Body of pancreas (tissue), 4 donors: ENCODE measurements around the gene IMPG2. TPM values are rescaled to one million over a fixed set of nuclear protein-coding genes. Genes with fewer than 3 reads are reported as not detected.

Experiments
- ATAC-seq: fragments of 150-250 bp; one replicate; pipeline ENCODE4 v1.9.1; 2016
- DNase-seq, 4 donors: peaks; one replicate each; pipeline ENCODE4 v3.0.0-alpha.2; 2019
- H3K27ac ChIP-seq, 4 donors: fragments of 200-600 bp; sonication (generic); 1 replicate in 3 of 4; 2 replicates in 1 of 4; pipeline versions ENCODE4 v1.5.1 to v1.6.1; 2016 to 2019; ENCODE audit warnings: mild to moderate bottlenecking in 1 of 4, mixed read lengths in 1 of 4, moderate library complexity in 1 of 4
- H3K27me3 ChIP-seq, 2 donors: fragments of 200-600 bp; sonication (generic); one replicate each; pipeline ENCODE4 v1.6.0; 2016; ENCODE audit warnings: mild to moderate bottlenecking in 1 of 2
- H3K36me3 ChIP-seq, 2 donors: fragments of 200-600 bp; sonication (generic); replicated peaks in 1 of 2; 2 replicates each; pipeline ENCODE4 v1.5.1; 2016; ENCODE audit warnings: low read depth in 2 of 2; ENCODE audit not compliant: insufficient read depth in 1 of 2
- H3K4me1 ChIP-seq: fragments of 200-600 bp; sonication (generic); one replicate; pipeline ENCODE4 v1.6.0; 2016
- H3K4me3 ChIP-seq, 2 donors: fragments of 200-600 bp; sonication (generic); 1 replicate in 1 of 2; 2 replicates in 1 of 2; pipeline ENCODE4 v1.5.1; 2016 to 2019
- H3K9me3 ChIP-seq, 3 donors: fragments of 200-600 bp; sonication (generic); 1 replicate in 2 of 3; 2 replicates in 1 of 3; pipeline ENCODE4 v1.5.1; 2016
- POLR2A ChIP-seq, 3 donors: fragments of 450-650 bp; IDR thresholded peaks; one replicate each; pipeline ENCODE4 v1.6.1; 2016; ENCODE audit warnings: antibody characterized with exemption in 3 of 3, mild to moderate bottlenecking in 2 of 3
- WGBS, 2 donors: methylation state at CpG; one replicate each; pipeline ENCODE4 v1.1.5; 2017; 5-methylcytosine and 5-hydroxymethylcytosine counted together
- intact Hi-C: fragments of 100-400 bp; cut with DNase I; formaldehyde crosslinking; loops from one replicate; pipeline ENCODE4 v1.15.1; 2023
- total RNA-seq, 2 donors: library from RNA; depleted of rRNA; stranded (reverse); fragments of >200 nt; gene quantifications; one replicate each; pipeline ENCODE4 v1.1.0, GENCODE V29; 2016
- TF ChIP-seq, protein P1 (sequence below), 7 experiments: fragments of 450-650 bp in 4 of 7; fragments of 200-600 bp in 3 of 7; sonication (generic) in 3 of 7; IDR thresholded peaks; one replicate each; pipeline ENCODE4 v1.5.1; 2016 to 2019; ENCODE audit warnings: antibody characterized with exemption in 7 of 7

The IMPG2 gene
- total RNA-seq, 2 donors from 2014 or later: 0.26 to 0.33 TPM

DNA sequence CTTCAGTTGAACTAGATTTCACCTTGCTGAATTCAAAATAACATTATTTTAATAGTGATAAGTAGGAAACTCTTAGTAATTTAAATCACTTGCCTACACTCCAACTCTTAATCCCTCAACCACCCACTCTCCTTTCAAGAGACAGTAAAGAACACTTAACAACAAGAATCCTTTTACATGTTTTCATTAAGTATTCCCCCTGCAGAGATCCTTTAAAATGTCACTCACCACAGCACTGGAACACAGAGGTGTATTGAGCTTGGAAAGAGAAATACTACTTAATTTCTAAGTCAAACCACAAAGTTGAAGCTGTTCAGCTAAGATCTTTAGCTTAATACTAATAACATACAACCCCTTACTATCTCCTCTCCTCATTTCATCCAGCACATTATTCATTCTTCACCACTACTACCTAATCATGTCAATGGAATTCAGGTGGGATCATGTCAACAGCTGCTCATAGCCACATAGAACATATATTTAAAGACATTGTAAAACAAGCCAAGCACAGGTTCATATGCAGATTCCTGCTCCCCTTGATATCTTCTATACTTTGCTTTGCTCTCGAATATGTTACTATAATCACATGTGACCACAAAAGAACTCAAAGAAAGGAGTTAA is 40.5 kb downstream of the IMPG2 start:
- Histone ChIP-seq H3K9me3 (no peaks in the 10 kb centered on the region), H3K4me3 (no peak overlapping the region), H3K36me3 (no peaks in the 10 kb centered on the region), H3K27me3 (no peaks in the 10 kb centered on the region), H3K4me1 (no peaks in the 10 kb centered on the region), H3K27ac (no peak overlapping the region)
- 54 to 76% methylated on average over 1 of the region's 1 CpG for WGBS, 2 donors
- TF ChIP-seq, protein P1, sequence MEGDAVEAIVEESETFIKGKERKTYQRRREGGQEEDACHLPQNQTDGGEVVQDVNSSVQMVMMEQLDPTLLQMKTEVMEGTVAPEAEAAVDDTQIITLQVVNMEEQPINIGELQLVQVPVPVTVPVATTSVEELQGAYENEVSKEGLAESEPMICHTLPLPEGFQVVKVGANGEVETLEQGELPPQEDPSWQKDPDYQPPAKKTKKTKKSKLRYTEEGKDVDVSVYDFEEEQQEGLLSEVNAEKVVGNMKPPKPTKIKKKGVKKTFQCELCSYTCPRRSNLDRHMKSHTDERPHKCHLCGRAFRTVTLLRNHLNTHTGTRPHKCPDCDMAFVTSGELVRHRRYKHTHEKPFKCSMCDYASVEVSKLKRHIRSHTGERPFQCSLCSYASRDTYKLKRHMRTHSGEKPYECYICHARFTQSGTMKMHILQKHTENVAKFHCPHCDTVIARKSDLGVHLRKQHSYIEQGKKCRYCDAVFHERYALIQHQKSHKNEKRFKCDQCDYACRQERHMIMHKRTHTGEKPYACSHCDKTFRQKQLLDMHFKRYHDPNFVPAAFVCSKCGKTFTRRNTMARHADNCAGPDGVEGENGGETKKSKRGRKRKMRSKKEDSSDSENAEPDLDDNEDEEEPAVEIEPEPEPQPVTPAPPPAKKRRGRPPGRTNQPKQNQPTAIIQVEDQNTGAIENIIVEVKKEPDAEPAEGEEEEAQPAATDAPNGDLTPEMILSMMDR (IDR thresholded peaks at IDR 0.05): no peak
- TF ChIP-seq POLR2A (IDR thresholded peaks at IDR 0.05): no peak
- ATAC-seq (no peak), DNase-seq (no peak)
- intact Hi-C loops: no loop called here

DNA sequence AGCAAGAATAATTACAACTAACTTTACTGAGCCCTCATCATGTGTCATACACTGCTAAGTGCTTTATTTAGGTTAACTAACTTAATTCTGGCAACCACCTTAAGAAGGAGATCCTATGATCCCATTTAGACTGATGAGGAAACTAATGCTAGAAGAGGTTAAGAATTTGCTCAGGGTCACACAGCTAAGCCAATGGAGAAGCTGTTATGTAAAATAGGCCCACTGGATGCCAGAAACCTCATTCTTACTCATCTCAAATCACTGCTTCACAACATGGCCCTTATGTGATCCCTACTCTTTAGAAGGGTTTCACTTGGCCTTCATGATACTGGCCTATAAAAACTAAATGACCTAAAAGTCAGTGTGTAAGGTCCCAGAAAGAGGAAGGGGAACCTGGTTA is 41.2 kb downstream of the IMPG2 start:
- H3K9me3 ChIP-seq: no peaks in the 10 kb centered on the region
- no peaks in the 10 kb centered on the region for H3K27me3 ChIP-seq
- no peak overlapping the region for H3K4me3 ChIP-seq
- ATAC-seq (no peak), DNase-seq (no peak)
- intact Hi-C loops: no loop called here
- H3K36me3 ChIP-seq: no peaks in the 10 kb centered on the region
- no peaks in the 10 kb centered on the region for H3K4me1 ChIP-seq
- no peak for TF ChIP-seq POLR2A (IDR thresholded peaks at IDR 0.05)
- TF ChIP-seq, protein P1 (IDR thresholded peaks at IDR 0.05): no peak
- no peak overlapping the region for H3K27ac ChIP-seq

DNA sequence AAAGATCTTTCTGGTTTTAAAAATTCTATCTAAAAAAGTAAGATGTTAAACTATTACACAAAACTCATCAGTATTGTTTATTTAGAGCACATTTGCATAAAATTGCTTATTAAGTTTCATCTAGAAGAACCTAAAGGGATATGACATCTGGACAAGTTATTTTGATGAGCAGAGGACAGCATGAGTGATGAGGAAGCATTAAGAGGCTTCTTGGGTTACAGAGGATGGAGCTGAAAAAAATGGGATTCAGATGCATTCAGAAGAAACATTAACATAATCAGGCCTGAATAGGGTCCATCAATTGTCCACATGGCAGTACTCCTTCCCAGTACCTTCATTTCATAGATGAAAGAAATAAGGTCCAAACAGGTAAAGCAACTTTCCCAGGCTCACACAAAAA is 41.6 kb downstream of the IMPG2 start:
- intact Hi-C loops: no loop called here
- H3K27me3 ChIP-seq: no peaks in the 10 kb centered on the region
- no peaks in the 10 kb centered on the region for H3K36me3 ChIP-seq
- no peak for TF ChIP-seq POLR2A (IDR thresholded peaks at IDR 0.05)
- TF ChIP-seq, protein P1 (IDR thresholded peaks at IDR 0.05): no peak
- no peak overlapping the region for H3K27ac ChIP-seq
- H3K9me3 ChIP-seq: no peaks in the 10 kb centered on the region
- ATAC-seq (no peak), DNase-seq (no peak)
- no peak overlapping the region for H3K4me3 ChIP-seq
- no peaks in the 10 kb centered on the region for H3K4me1 ChIP-seq

GRCh38 chr3:101273608-101274007 is 46.8 kb downstream of the IMPG2 start:
- DNase-seq (no peak), ATAC-seq (no peak)
- Histone ChIP-seq H3K4me3 (no peak overlapping the region), H3K4me1 (no peaks in the 10 kb centered on the region), H3K27ac (no peak overlapping the region), H3K36me3 (no peaks in the 10 kb centered on the region), H3K9me3 (no peaks in the 10 kb centered on the region), H3K27me3 (no peaks in the 10 kb centered on the region)
- TF ChIP-seq, protein P1 (IDR thresholded peaks at IDR 0.05): no peak
- no peak for TF ChIP-seq POLR2A (IDR thresholded peaks at IDR 0.05)
- WGBS, 2 donors: 65 to 74% methylated on average over 2 of the region's 2 CpGs
- intact Hi-C loops: no loop called here

GRCh38 chr3:101273156-101273555 is 47.2 kb downstream of the IMPG2 start:
- Histone ChIP-seq H3K4me3 (no peak overlapping the region), H3K9me3 (no peaks in the 10 kb centered on the region), H3K27me3 (no peaks in the 10 kb centered on the region), H3K4me1 (no peaks in the 10 kb centered on the region), H3K36me3 (no peaks in the 10 kb centered on the region), H3K27ac (no peak overlapping the region)
- TF ChIP-seq, protein P1 (IDR thresholded peaks at IDR 0.05): no peak
- no peak for TF ChIP-seq POLR2A (IDR thresholded peaks at IDR 0.05)
- ATAC-seq (no peak), DNase-seq (no peak)
- intact Hi-C loops: no loop called here
